Tibial nerve (tissue), 4 donors: Measurements from ENCODE around the gene RAP1GAP2.

ENCODE experiments used
- CTCF ChIP-seq, 5 experiments: fragments of 200-600 bp in 3 of 5; fragments of 450-650 bp in 2 of 5; sonication (generic) in 3 of 5; IDR thresholded peaks; one replicate each; pipeline ENCODE4 v1.5.1; 2016 to 2019; ENCODE audit warnings: antibody characterized with exemption in 5 of 5, mild to moderate bottlenecking in 3 of 5, moderate library complexity in 2 of 5
- EP300 ChIP-seq, 2 donors: sonication (generic); formaldehyde crosslinking; IDR thresholded peaks; one replicate each; pipeline ENCODE4 v1.6.1; 2017; ENCODE audit warnings: antibody characterized with exemption in 2 of 2, mild to moderate bottlenecking in 1 of 2
- POLR2A ChIP-seq, 2 donors: fragments of 450-650 bp; IDR thresholded peaks; one replicate each; pipeline ENCODE4 v1.6.1; 2017; ENCODE audit warnings: antibody characterized with exemption in 2 of 2, mild to moderate bottlenecking in 2 of 2, moderate library complexity in 2 of 2

DNA sequence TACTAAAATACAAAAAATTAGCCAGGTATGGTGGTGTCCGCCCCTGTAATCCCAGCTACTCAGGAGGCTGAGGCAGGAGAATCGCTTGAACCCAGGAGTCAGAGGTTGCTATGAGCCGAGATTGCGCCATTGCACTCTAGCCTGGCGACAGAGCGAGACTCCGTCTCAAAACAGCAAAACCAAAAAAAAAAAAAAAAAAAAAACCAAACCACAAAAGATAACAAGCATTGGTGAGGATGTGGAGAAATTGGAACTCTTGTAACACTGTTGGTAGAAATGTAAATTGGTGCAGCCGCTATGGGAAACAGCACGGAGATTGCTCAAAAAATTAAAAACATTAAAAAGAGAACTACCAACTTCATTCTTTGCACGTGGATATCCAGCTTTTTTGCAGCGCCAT lies 147.7 kb downstream of the RAP1GAP2 start:
- TF ChIP-seq EP300 (IDR thresholded peaks at IDR 0.05): no peak
- TF ChIP-seq CTCF (IDR thresholded peaks at IDR 0.05): no peak
- TF ChIP-seq POLR2A (IDR thresholded peaks at IDR 0.05): no peak
